Hepatocyte (in vitro differentiated cells): ENCODE data around the gene RNF213. TPM values are rescaled to one million over a fixed set of nuclear protein-coding genes. Genes with fewer than 3 reads are reported as not detected.
A peak's percentile ranks its signal among the peaks of the same experiment; 100 is the strongest.

ENCODE experiments used
- DNase-seq: peaks from one replicate; pipeline ENCODE4 v3.0.0-alpha.2; 2016; ENCODE audit warnings: low spot score
- H2AFZ ChIP-seq: fragments of 200-600 bp; sonication (generic); 2 replicates; pipeline ENCODE4 v1.6.0; 2016; ENCODE audit warnings: antibody characterized with exemption, mild to moderate bottlenecking
- H3K27ac ChIP-seq: fragments of 200-600 bp; sonication (generic); 2 replicates; pipeline ENCODE4 v1.5.1; 2016; ENCODE audit warnings: mild to moderate bottlenecking
- H3K27me3 ChIP-seq: fragments of 200-600 bp; sonication (generic); 2 replicates; pipeline ENCODE4 v1.6.1; 2016
- H3K36me3 ChIP-seq: fragments of 200-600 bp; sonication (generic); replicated peaks from 2 replicates; pipeline ENCODE4 v1.5.1; 2016; ENCODE audit warnings: low read depth; ENCODE audit not compliant: insufficient read depth
- H3K4me1 ChIP-seq: fragments of 200-600 bp; sonication (generic); 2 replicates; pipeline ENCODE4 v1.5.1; 2016; ENCODE audit warnings: mild to moderate bottlenecking, moderate library complexity; ENCODE audit not compliant: insufficient read depth
- H3K4me2 ChIP-seq: fragments of 200-600 bp; sonication (generic); 2 replicates; pipeline ENCODE4 v1.6.0; 2016
- H3K4me3 ChIP-seq: fragments of 200-600 bp; sonication (generic); 2 replicates; pipeline ENCODE4 v1.5.1; 2016; ENCODE audit warnings: mild to moderate bottlenecking
- H3K79me2 ChIP-seq: fragments of 200-600 bp; sonication (generic); 2 replicates; pipeline ENCODE4 v1.6.0; 2017; ENCODE audit warnings: mild to moderate bottlenecking
- H3K9me2 ChIP-seq: fragments of 200-600 bp; sonication (generic); replicated peaks from 2 replicates; pipeline ENCODE4 v1.6.0; 2017; ENCODE audit warnings: mild to moderate bottlenecking; ENCODE audit not compliant: insufficient read depth
- H3K9me3 ChIP-seq: fragments of 200-600 bp; sonication (generic); 2 replicates; pipeline ENCODE4 v1.5.1; 2016; ENCODE audit warnings: low read depth, mild to moderate bottlenecking
- H4K20me1 ChIP-seq: fragments of 200-600 bp; sonication (generic); 2 replicates; pipeline ENCODE4 v1.6.0; 2016; ENCODE audit warnings: mild to moderate bottlenecking; ENCODE audit not compliant: insufficient read depth, poor library complexity, severe bottlenecking
- CTCF ChIP-seq: fragments of 200-600 bp; sonication (generic); IDR thresholded peaks from 2 replicates; pipeline ENCODE4 v1.5.1; 2016; ENCODE audit warnings: antibody characterized with exemption, mild to moderate bottlenecking; ENCODE audit not compliant: poor library complexity
- EZH2 ChIP-seq: fragments of 200-600 bp; sonication (generic); IDR thresholded peaks from 2 replicates; pipeline ENCODE4 v1.6.1; 2016; ENCODE audit warnings: antibody characterized with exemption, mild to moderate bottlenecking, borderline replicate concordance
- WGBS: methylation state at CpG from one replicate; pipeline ENCODE4 v1.1.6; 2016; ENCODE audit warnings: low lambda C conversion rate; ENCODE audit errors: missing lambda C conversion rate; 5-methylcytosine and 5-hydroxymethylcytosine counted together
- polyA plus RNA-seq: library from polyadenylated mRNA; unstranded; fragments of >200 nt; fragmentation: Nextera tagmentation; extraction: Ambion mirVana; gene quantifications from 2 replicates; pipeline ENCODE4 v1.2.1, GENCODE V29; 2016
- total RNA-seq: library from RNA; depleted of rRNA; stranded (reverse); fragments of >200 nt; gene quantifications from 2 replicates; pipeline ENCODE4 v1.2.3, GENCODE V29; 2014

Gene RNF213
- total and polyA plus RNA-seq, 2 experiments from 2014 or later: 21.1 to 57.4 TPM

DNA sequence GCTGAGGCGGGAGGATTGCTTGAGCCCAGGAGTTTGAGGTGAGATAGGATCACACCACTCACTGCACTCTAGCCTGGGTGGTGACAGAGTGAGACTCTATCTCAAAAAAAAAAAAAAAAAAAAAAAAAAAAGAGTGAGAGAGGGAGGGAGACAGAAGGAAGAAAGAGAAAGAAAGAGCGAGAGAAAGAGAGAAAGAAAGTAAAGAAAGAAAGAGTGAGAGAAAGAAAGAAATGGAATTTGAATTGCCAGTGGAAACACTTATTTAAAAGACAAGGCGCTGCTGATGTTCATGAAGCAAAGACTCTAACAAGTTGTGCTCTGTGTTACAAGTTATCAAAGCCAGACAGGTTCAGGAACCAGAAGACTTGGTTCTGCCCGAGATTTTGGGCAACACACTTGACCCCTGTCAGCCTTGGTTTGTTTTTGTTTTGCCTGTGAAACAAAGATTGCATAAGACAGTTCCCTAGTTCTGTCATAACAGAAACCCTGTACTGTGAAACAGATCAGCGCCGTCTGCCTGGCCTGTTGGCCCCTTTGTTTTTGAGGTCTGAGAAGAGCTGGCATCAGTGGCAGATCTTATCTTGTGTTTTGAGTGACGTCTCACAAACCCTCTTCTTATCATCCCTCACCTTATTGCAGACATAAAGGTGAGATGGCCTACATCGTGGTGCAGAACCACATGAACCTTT is 98.9 kb downstream of the RNF213 start:
- Histone ChIP-seq H3K36me3 (no peaks in the 10 kb centered on the region), H3K4me2 (no peak overlapping the region), H3K79me2 (no peaks in the 10 kb centered on the region), H3K4me3 (no peak overlapping the region), H3K27ac (no peak overlapping the region), H3K4me1 (no peaks in the 10 kb centered on the region), H2AFZ (no peak overlapping the region), H4K20me1 (no peaks in the 10 kb centered on the region), H3K27me3 (no peaks in the 10 kb centered on the region), H3K9me3 (no peaks in the 10 kb centered on the region), H3K9me2 (no peaks in the 10 kb centered on the region)
- WGBS: 88% methylated on average over 7 of the region's 8 CpGs
- DNase-seq: no peak
- no peak for TF ChIP-seq CTCF

DNA sequence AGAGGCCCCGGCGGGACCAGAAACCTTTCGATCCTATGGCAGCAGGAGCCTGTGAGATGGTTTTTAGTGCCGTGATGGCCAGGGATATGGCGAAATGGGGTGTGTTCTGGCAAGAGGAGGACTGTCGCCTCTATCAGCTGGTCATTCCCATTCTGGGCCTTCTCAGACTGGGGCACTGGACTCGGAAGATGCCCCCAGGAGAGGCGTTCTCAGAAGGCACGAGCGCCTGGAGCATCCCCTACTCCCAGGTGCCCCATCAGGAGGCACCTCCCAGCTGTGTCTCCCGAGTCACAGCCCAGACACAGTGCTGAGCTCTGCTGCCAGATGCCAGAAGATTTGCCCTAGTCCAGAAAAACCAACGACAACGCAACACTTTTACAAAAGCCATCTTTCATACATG is 99.7 kb downstream of the RNF213 start:
- no peak for TF ChIP-seq CTCF
- WGBS: 96% methylated on average over 13 of the region's 13 CpGs

GRCh38 chr17:80361495-80362220 is 101.0 kb downstream of the RNF213 start:
- Histone ChIP-seq H3K9me3 (no peaks in the 10 kb centered on the region), H3K27ac (no peak overlapping the region), H2AFZ (no peak overlapping the region), H3K4me3 (no peak overlapping the region), H3K36me3 (no peaks in the 10 kb centered on the region), H3K27me3 (no peaks in the 10 kb centered on the region), H3K79me2 (no peaks in the 10 kb centered on the region), H3K4me1 (no peaks in the 10 kb centered on the region), H4K20me1 (no peaks in the 10 kb centered on the region), H3K9me2 (no peaks in the 10 kb centered on the region), H3K4me2 (no peak overlapping the region)
- DNase-seq: no peak
- peak; percentile 20 for TF ChIP-seq CTCF
- TF ChIP-seq EZH2: no peak
- 93% methylated on average over 18 of the region's 18 CpGs for WGBS

More for the DNA sequence above, 99.7 kb downstream of the RNF213 start:
- H3K9me2 ChIP-seq: no peaks in the 10 kb centered on the region
- no peak overlapping the region for H3K27ac ChIP-seq
- no peak for DNase-seq
- no peak overlapping the region for H3K4me3 ChIP-seq
- no peaks in the 10 kb centered on the region for H3K27me3 ChIP-seq
- H3K4me1 ChIP-seq: no peaks in the 10 kb centered on the region
- no peaks in the 10 kb centered on the region for H3K79me2 ChIP-seq
- H3K4me2 ChIP-seq: no peak overlapping the region
- no peak overlapping the region for H2AFZ ChIP-seq
- H3K36me3 ChIP-seq: no peaks in the 10 kb centered on the region
- H3K9me3 ChIP-seq: no peaks in the 10 kb centered on the region
- no peaks in the 10 kb centered on the region for H4K20me1 ChIP-seq
